Measurements from ENCODE around the gene ZNF433. TPM values are rescaled to one million over a fixed set of nuclear protein-coding genes. Genes with fewer than 3 reads are reported as not detected.
"Not testable (repeated sequence)": the region's sequence is repeated elsewhere in the genome, so short reads cannot be mapped to it uniquely, and the experiment has no call there.

Gene ZNF433
- total RNA-seq = 1 to 10 TPM; 3.6 to 8.2 (median 5.0) TPM

GRCh38 chr19:12035220-12036172 is at the start of gene ZNF433:
TSS of gene ZNF433 (minus strand) at chr19:12035679. CDS start at chr19:12035539, 140 bp downstream.
- Histone ChIP-seq H3K27ac (peak within 1 kb of the TSS; percentile 87 to 92 (median 90)), H3K9me3 (no peaks in the 10 kb centered on the region), H3K4me1 (peaks cover 8 to 10% of the 10 kb centered on the region in 2 donors), H3K36me3 (no peaks in the 10 kb centered on the region), H3K4me3 (peak within 1 kb of the TSS; percentile 86 to 95 (median 90)), H3K27me3 (no peaks in the 10 kb centered on the region)
- peak; percentile 84 to 86 for DNase-seq
- intact Hi-C loops (cut with DNase I; ENCODE audit: low total_unique reads) = loop anchor here (1.0 to 10.0 kb wide), 3 partner anchors 105 to 329 kb away; partner anchors contain the start of genes ZNF20 and ZNF442
- TF ChIP-seq POLR2A (IDR thresholded peaks at IDR 0.05) = peak; percentile 52 to 58
- TF ChIP-seq CTCF (IDR thresholded peaks at IDR 0.05 in 4 of 5, conservative IDR thresholded peaks at IDR 0.05 in 1 of 5) = no peak
- peak; percentile 99 for ATAC-seq
- in situ Hi-C loops (cut with MboI; ENCODE audit: low sequenced_read_pairs in 4 of 4) = no loop called here

- ATAC-seq; in situ Hi-C loops (cut with MboI; ENCODE audit: low sequenced_read_pairs in 4 of 4): not testable (repeated sequence)
Measured at GRCh38 chr19:12083336-12083735, 47.9 kb upstream of the ZNF433 start.

GRCh38 chr19:12077375-12077774 is 41.9 kb upstream of the ZNF433 start:
- Histone ChIP-seq H3K27me3 (no peaks in the 10 kb centered on the region), H3K27ac (no peak overlapping the region), H3K36me3 (peaks cover 33 to 77% of the 10 kb centered on the region in 2 donors), H3K9me3 (peaks cover 30 to 87% (median 65%) of the 10 kb centered on the region in 3 donors), H3K4me1 (no peaks in the 10 kb centered on the region), H3K4me3 (peak overlapping the region in 1 of 4 donors; percentile 23)
- TF ChIP-seq CTCF (IDR thresholded peaks at IDR 0.05 in 4 of 5, conservative IDR thresholded peaks at IDR 0.05 in 1 of 5) (no peak), POLR2A (IDR thresholded peaks at IDR 0.05) (no peak)
- ATAC-seq (no peak), DNase-seq (no peak)
- intact Hi-C loops (cut with DNase I; ENCODE audit: low total_unique reads) (no loop called here), in situ Hi-C loops (cut with MboI; ENCODE audit: low sequenced_read_pairs in 4 of 4) (no loop called here)

More at GRCh38 chr19:12083336-12083735, 47.9 kb upstream of the ZNF433 start:
- H3K27me3 ChIP-seq; H3K4me3 ChIP-seq; intact Hi-C loops (cut with DNase I; ENCODE audit: low total_unique reads); H3K4me1 ChIP-seq; DNase-seq; H3K27ac ChIP-seq: not testable (repeated sequence)
- Histone ChIP-seq H3K36me3 (peaks cover 0 to 28% of the 10 kb centered on the region in 2 donors), H3K9me3 (peaks cover 5 to 37% (median 14%) of the 10 kb centered on the region in 3 donors)

GRCh38 chr19:12076331-12076730 is 40.9 kb upstream of the ZNF433 start:
- DNase-seq; H3K27ac ChIP-seq; in situ Hi-C loops (cut with MboI; ENCODE audit: low sequenced_read_pairs in 4 of 4); intact Hi-C loops (cut with DNase I; ENCODE audit: low total_unique reads); H3K27me3 ChIP-seq; ATAC-seq; H3K4me1 ChIP-seq: not testable (repeated sequence)
- Histone ChIP-seq H3K36me3 (peaks cover 33 to 84% of the 10 kb centered on the region in 2 donors), H3K9me3 (peaks cover 30 to 89% (median 65%) of the 10 kb centered on the region in 3 donors), H3K4me3 (peak overlapping the region in 1 of 4 donors; percentile 23)

GRCh38 chr19:12075538-12076139 is 40.2 kb upstream of the ZNF433 start:
- TF ChIP-seq CTCF (IDR thresholded peaks at IDR 0.05 in 4 of 5, conservative IDR thresholded peaks at IDR 0.05 in 1 of 5) = no peak
- no peak for TF ChIP-seq POLR2A (IDR thresholded peaks at IDR 0.05)
- Histone ChIP-seq H3K36me3 (peaks cover 33 to 85% of the 10 kb centered on the region in 2 donors), H3K4me1 (no peaks in the 10 kb centered on the region), H3K4me3 (peak overlapping the region in 1 of 4 donors; percentile 23), H3K27ac (no peak overlapping the region), H3K27me3 (no peaks in the 10 kb centered on the region), H3K9me3 (peaks cover 30 to 84% (median 67%) of the 10 kb centered on the region in 3 donors)
- in situ Hi-C loops (cut with MboI; ENCODE audit: low sequenced_read_pairs in 4 of 4) = no loop called here
- DNase-seq (no peak), ATAC-seq (no peak)
- intact Hi-C loops (cut with DNase I; ENCODE audit: low total_unique reads) = no loop called here

All from gastrocnemius medialis (tissue), 4 donors.